HepG2 (cell line): Measurements from ENCODE around the gene ITGAV. TPM values are rescaled to one million over a fixed set of nuclear protein-coding genes. Genes with fewer than 3 reads are reported as not detected.

Experiments
- BCLAF1 ChIP-seq: fragments of 450-650 bp; IDR thresholded peaks from 2 replicates; pipeline ENCODE4 v1.6.1; 2017; ENCODE audit warnings: mild to moderate bottlenecking
- CC2D1A ChIP-seq: sonication (generic); formaldehyde crosslinking; IDR thresholded peaks from 2 replicates; pipeline ENCODE4 v1.8.1; 2023; ENCODE audit warnings: mild to moderate bottlenecking, missing genetic modification reagents
- GABPA ChIP-seq, 2 experiments: IDR thresholded peaks; 2 replicates each; pipeline ENCODE4 v1.6.1; 2011 to 2016; ENCODE audit warnings: low read depth in 2 of 2, low read length in 1 of 2, missing biosample characterization in 1 of 2, missing genetic modification characterization in 1 of 2
- HOXA3 ChIP-seq: sonication (generic); formaldehyde crosslinking; IDR thresholded peaks from 2 replicates; pipeline ENCODE4 v1.5.0; 2020; ENCODE audit warnings: missing genetic modification reagents
- ISL2 ChIP-seq: sonication (generic); formaldehyde crosslinking; IDR thresholded peaks from 2 replicates; pipeline ENCODE4 v1.5.0; 2020; ENCODE audit warnings: missing genetic modification reagents
- LCORL ChIP-seq, 2 experiments: fragments of 450-650 bp in 1 of 2; sonication (generic) in 1 of 2; formaldehyde crosslinking in 1 of 2; IDR thresholded peaks; 2 replicates each; pipeline versions ENCODE4 v1.5.0 to v1.6.1; 2017 to 2020; ENCODE audit warnings: antibody characterized with exemption in 1 of 2, missing genetic modification reagents in 1 of 2
- PHF21A ChIP-seq: sonication (generic); formaldehyde crosslinking; IDR thresholded peaks from 2 replicates; pipeline ENCODE4 v1.5.0; 2020; ENCODE audit warnings: mild to moderate bottlenecking, missing genetic modification reagents
- POGZ ChIP-seq: sonication (generic); formaldehyde crosslinking; IDR thresholded peaks from 2 replicates; pipeline ENCODE4 v1.4.0; 2020; ENCODE audit warnings: mild to moderate bottlenecking, missing genetic modification reagents
- REPIN1 ChIP-seq: sonication (generic); formaldehyde crosslinking; IDR thresholded peaks from 2 replicates; pipeline ENCODE4 v1.8.0; 2022; ENCODE audit warnings: missing genetic modification reagents, low read depth, mild to moderate bottlenecking, borderline replicate concordance
- RXRA ChIP-seq: sonication (generic); formaldehyde crosslinking; IDR thresholded peaks from 2 replicates; pipeline ENCODE4 v1.5.1; 2020; ENCODE audit warnings: missing genetic modification reagents
- SP5 ChIP-seq: IDR thresholded peaks from 2 replicates; pipeline ENCODE4 v1.6.1; 2016; ENCODE audit warnings: low read depth, borderline replicate concordance
- SUZ12 ChIP-seq: fragments of 150-350 bp; IDR thresholded peaks from 2 replicates; pipeline ENCODE4 v1.6.1; 2014; ENCODE audit warnings: low read depth, low read length
- TCF7 ChIP-seq: sonication (generic); IDR thresholded peaks from 2 replicates; pipeline ENCODE4 v1.6.1; 2016; ENCODE audit warnings: antibody characterized with exemption, low read depth
- TEAD3 ChIP-seq: optimal IDR thresholded peaks from 2 replicates; pipeline ENCODE3; 2016; ENCODE audit warnings: borderline replicate concordance
- ZNF574 ChIP-seq: sonication (generic); formaldehyde crosslinking; IDR thresholded peaks from 2 replicates; pipeline ENCODE4 v1.4.0; 2020; ENCODE audit warnings: missing genetic modification reagents
- ZNF605 ChIP-seq: sonication (generic); formaldehyde crosslinking; IDR thresholded peaks from 2 replicates; pipeline ENCODE4 v1.8.0; 2022; ENCODE audit warnings: mild to moderate bottlenecking, missing genetic modification reagents
- ZNF629 ChIP-seq: sonication (generic); formaldehyde crosslinking; conservative IDR thresholded peaks from 2 replicates; pipeline ENCODE4 v1.5.0; 2020; ENCODE audit warnings: missing genetic modification reagents
- ZNF674 ChIP-seq: sonication (generic); formaldehyde crosslinking; IDR thresholded peaks from 2 replicates; pipeline ENCODE4 v1.5.0; 2020; ENCODE audit warnings: low read depth, mild to moderate bottlenecking, missing genetic modification reagents
- ZXDC ChIP-seq: sonication (generic); formaldehyde crosslinking; IDR thresholded peaks from 2 replicates; pipeline ENCODE4 v1.5.0; 2020; ENCODE audit warnings: mild to moderate bottlenecking, missing genetic modification reagents
- polyA plus RNA-seq, 8 experiments: library from polyadenylated mRNA; depleted of rRNA in 3 of 8; stranded (reverse) in 7 of 8; unstranded in 1 of 8; fragments of >200 nt; fragmentation: Illumina TruSeq in 4 of 8; extraction: Trizol in 4 of 8; gene quantifications; 2 replicates each; pipeline versions ENCODE4 v1.2.1 to v1.2.3, GENCODE V29; 2011 to 2016; ENCODE audit warnings: low read depth in 4 of 8, missing spikeins in 1 of 8, mixed read lengths in 1 of 8; ENCODE audit not compliant: insufficient read depth in 1 of 8
- total RNA-seq, 5 experiments: library from RNA; depleted of rRNA; stranded (reverse); fragments of >200 nt; fragmentation: Illumina TruSeq; extraction: Trizol; gene quantifications; 2 replicates each; pipeline ENCODE4 v1.2.3, GENCODE V29; 2016; ENCODE audit warnings: low read depth in 1 of 5
- TF ChIP-seq, protein P1 (sequence below): sonication (generic); formaldehyde crosslinking; IDR thresholded peaks from 2 replicates; pipeline ENCODE4 v1.4.0; 2020; ENCODE audit warnings: mild to moderate bottlenecking, low read depth, missing genetic modification reagents
- TF ChIP-seq, protein P2 (sequence below): sonication (generic); formaldehyde crosslinking; IDR thresholded peaks from 2 replicates; pipeline ENCODE4 v1.4.0; 2020; ENCODE audit warnings: missing genetic modification reagents

ITGAV gene
- total and polyA plus RNA-seq, 2 of the 13 experiments (the other 11 are each of a cell fraction or from before 2014, with no cell fraction given) = 59.1 to 60.4 TPM

DNA sequence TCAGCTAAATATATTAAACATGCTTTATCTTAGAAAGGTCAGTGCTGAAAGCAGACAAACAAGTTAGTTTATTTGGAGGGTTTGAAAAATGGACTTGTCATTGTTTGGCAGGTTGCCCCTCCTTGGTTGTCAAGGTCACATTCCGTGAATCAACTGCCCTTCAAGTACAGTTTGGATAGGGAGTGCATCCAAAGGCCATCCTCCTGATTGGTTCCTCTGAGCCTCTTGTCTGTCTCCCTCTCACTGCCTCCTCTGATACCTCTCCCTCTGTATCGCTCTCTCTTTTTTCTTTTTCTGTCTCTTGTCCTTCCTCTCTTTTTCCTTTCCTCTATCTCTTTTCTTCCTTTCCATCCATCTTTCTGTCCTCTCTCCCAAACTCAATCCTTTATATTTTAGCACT is 5.4 kb downstream of the ITGAV start (continued):
- TF ChIP-seq ZXDC (CRISPR knock-in tag) = no peak
- peak; percentile 88 for TF ChIP-seq POGZ (CRISPR knock-in tag)
- peak; percentile 70; the same call in 1 of the 2 replicates for TF ChIP-seq SP5 (CRISPR knock-in tag)
- TF ChIP-seq, protein P1, sequence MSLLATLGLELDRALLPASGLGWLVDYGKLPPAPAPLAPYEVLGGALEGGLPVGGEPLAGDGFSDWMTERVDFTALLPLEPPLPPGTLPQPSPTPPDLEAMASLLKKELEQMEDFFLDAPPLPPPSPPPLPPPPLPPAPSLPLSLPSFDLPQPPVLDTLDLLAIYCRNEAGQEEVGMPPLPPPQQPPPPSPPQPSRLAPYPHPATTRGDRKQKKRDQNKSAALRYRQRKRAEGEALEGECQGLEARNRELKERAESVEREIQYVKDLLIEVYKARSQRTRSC = no peak
- TF ChIP-seq SUZ12 = no peak
- no peak for TF ChIP-seq ZNF605
- TF ChIP-seq CC2D1A (CRISPR knock-in tag) = no peak
- TF ChIP-seq ZNF629 = 0 out of 2 replicates have a peak, but pooled peaks have one; percentile 24
- TF ChIP-seq REPIN1 (CRISPR knock-in tag) = peak; percentile 62; the same call in 1 of the 2 replicates
- TF ChIP-seq TEAD3 (CRISPR knock-in tag) = peak; percentile 95
- peak; percentile 59; the same call in 1 of the 2 replicates for TF ChIP-seq HOXA3 (CRISPR knock-in tag)
- 0 out of 2 replicates have a peak, but pooled peaks have one; percentile 23 for TF ChIP-seq ZNF574 (CRISPR knock-in tag)
- TF ChIP-seq, protein P2, sequence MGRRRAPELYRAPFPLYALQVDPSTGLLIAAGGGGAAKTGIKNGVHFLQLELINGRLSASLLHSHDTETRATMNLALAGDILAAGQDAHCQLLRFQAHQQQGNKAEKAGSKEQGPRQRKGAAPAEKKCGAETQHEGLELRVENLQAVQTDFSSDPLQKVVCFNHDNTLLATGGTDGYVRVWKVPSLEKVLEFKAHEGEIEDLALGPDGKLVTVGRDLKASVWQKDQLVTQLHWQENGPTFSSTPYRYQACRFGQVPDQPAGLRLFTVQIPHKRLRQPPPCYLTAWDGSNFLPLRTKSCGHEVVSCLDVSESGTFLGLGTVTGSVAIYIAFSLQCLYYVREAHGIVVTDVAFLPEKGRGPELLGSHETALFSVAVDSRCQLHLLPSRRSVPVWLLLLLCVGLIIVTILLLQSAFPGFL (CRISPR knock-in tag) = no peak
- no peak for TF ChIP-seq ZNF674 (CRISPR knock-in tag)
- TF ChIP-seq RXRA = peak; percentile 87; the same call in 1 of the 2 replicates
- TF ChIP-seq LCORL (IDR thresholded peaks at IDR 0.05) = peak; percentile 82
- TF ChIP-seq LCORL (CRISPR knock-in tag; IDR thresholded peaks at IDR 0.05) = peak; percentile 87
- TF ChIP-seq BCLAF1 = no peak
- TF ChIP-seq TCF7 = peak; percentile 38; the same call in 1 of the 2 replicates
- peak; percentile 80 for TF ChIP-seq ISL2 (CRISPR knock-in tag)
- peak; percentile 66; the same call in 1 of the 2 replicates for TF ChIP-seq PHF21A (CRISPR knock-in tag)
- TF ChIP-seq GABPA (IDR thresholded peaks at IDR 0.05; ENCODE audit: low read depth, low read length) = no peak
- no peak for TF ChIP-seq GABPA (CRISPR knock-in tag; IDR thresholded peaks at IDR 0.05; ENCODE audit: low read depth)
